ENCODE measurements around the gene NOTUM. TPM values are rescaled to one million over a fixed set of nuclear protein-coding genes. Genes with fewer than 3 reads are reported as not detected.

The NOTUM gene
- not detected in 2 replicates for polyA plus RNA-seq

GRCh38 chr17:81961087-81961511 is at the start of gene NOTUM:
Gene NOTUM (minus strand): TSS chr17:81961187. CDS start chr17:81960909, 278 bp downstream.

GRCh38 chr17:81977211-81977808 is 16.3 kb upstream of the NOTUM start, which contains the start of gene ASPSCR1:
Gene ASPSCR1 (plus strand): TSS chr17:81977629. CDS start chr17:81977647, 18 bp downstream.

GRCh38 chr17:81947189-81947588 is 13.8 kb downstream of the NOTUM start, which contains the start of gene MYADML2:
Gene MYADML2 (minus strand): TSS chr17:81947233. CDS start chr17:81941741, 5,492 bp downstream.

GRCh38 chr17:81927653-81928543 is 33.1 kb downstream of the NOTUM start, which contains the start of gene MAFG:
Gene MAFG (minus strand): TSS chr17:81927735. CDS start chr17:81923185, 4,550 bp downstream.

GRCh38 chr17:81917565-81918332 is 43.2 kb downstream of the NOTUM start, which contains the start of gene SIRT7:
Gene SIRT7 (minus strand): TSS chr17:81918176. CDS start chr17:81918131, 45 bp downstream.

GRCh38 chr17:81911277-81911961 is 49.6 kb downstream of the NOTUM start, which contains the start of gene PCYT2:
Gene PCYT2 (minus strand): TSS chr17:81911399. CDS start chr17:81911355, 44 bp downstream.

Other genes starting within 250 kb of the NOTUM start
- 0.13 TPM in 1 of 2 replicates, not detected in the other for gene SLC25A10, start 248.9 kb downstream of the NOTUM start, polyA plus RNA-seq
- gene GCGR, start 157.0 kb downstream of the NOTUM start, polyA plus RNA-seq, result not detected in 2 replicates
- gene MCRIP1, start 127.9 kb downstream of the NOTUM start, polyA plus RNA-seq, result 15.2 TPM in 2 replicates
- not detected in 2 replicates for gene PPP1R27, start 126.1 kb downstream of the NOTUM start, polyA plus RNA-seq
- gene P4HB, start 100.7 kb downstream of the NOTUM start, polyA plus RNA-seq, result 16.9 and 26.2 TPM in 2 replicates
- 17.8 and 18.9 TPM in 2 replicates for gene ARHGDIA, start 89.8 kb downstream of the NOTUM start, polyA plus RNA-seq
- 2.3 and 3.9 TPM in 2 replicates for gene ALYREF, start 69.6 kb downstream of the NOTUM start, polyA plus RNA-seq
- gene ANAPC11, start 69.5 kb downstream of the NOTUM start, polyA plus RNA-seq, result 151 and 201 TPM in 2 replicates
- not detected in 2 replicates for gene NPB, start 58.9 kb downstream of the NOTUM start, polyA plus RNA-seq
- gene PCYT2, start 49.8 kb downstream of the NOTUM start, polyA plus RNA-seq, result 1.5 and 1.6 TPM in 2 replicates
- 2.1 and 2.4 TPM in 2 replicates for gene SIRT7, start 43.0 kb downstream of the NOTUM start, polyA plus RNA-seq
- 3.9 and 7.6 TPM in 2 replicates for gene MAFG, start 33.5 kb downstream of the NOTUM start, polyA plus RNA-seq
- gene PYCR1, start 23.9 kb downstream of the NOTUM start, polyA plus RNA-seq, result 1.6 TPM in 1 of 2 replicates, not detected in the other
- 0.26 and 0.84 TPM in 2 replicates for gene MYADML2, start 14.0 kb downstream of the NOTUM start, polyA plus RNA-seq
- 1.0 and 6.4 TPM in 2 replicates for gene ASPSCR1, start 16.4 kb upstream of the NOTUM start, polyA plus RNA-seq
- 33.3 and 49.2 TPM in 2 replicates for gene CENPX, start 61.7 kb upstream of the NOTUM start, polyA plus RNA-seq
- gene LRRC45, start 62.1 kb upstream of the NOTUM start, polyA plus RNA-seq, result not detected in 2 replicates
- gene RAC3, start 70.5 kb upstream of the NOTUM start, polyA plus RNA-seq, result not detected in 2 replicates
- 74.0 and 147 TPM in 2 replicates for gene DCXR, start 76.5 kb upstream of the NOTUM start, polyA plus RNA-seq
- gene RFNG, start 90.6 kb upstream of the NOTUM start, polyA plus RNA-seq, result 1.4 and 2.1 TPM in 2 replicates
- 29.3 and 31.1 TPM in 2 replicates for gene GPS1, start 90.7 kb upstream of the NOTUM start, polyA plus RNA-seq
- gene DUS1L, start 104.6 kb upstream of the NOTUM start, polyA plus RNA-seq, result 11.3 and 13.6 TPM in 2 replicates
- gene FASN, start 137.0 kb upstream of the NOTUM start, polyA plus RNA-seq, result 0.54 and 0.66 TPM in 2 replicates

Data from Purkinje cell (primary cell).